Nephron progenitor cell (in vitro differentiated cells): ENCODE results near the gene CCL21.

Experiments
- DNase-seq: peaks from one replicate; pipeline ENCODE4 v3.0.0; 2021
- H3K27ac Mint-ChIP-seq: 2 replicates; pipeline ENCODE4 v1.8.0; 2021; ENCODE audit warnings: mild to moderate bottlenecking, moderate library complexity, mixed read lengths
- H3K27me3 Mint-ChIP-seq: 2 replicates; pipeline ENCODE4 v1.8.0; 2021; ENCODE audit warnings: mild to moderate bottlenecking, low read depth, mixed read lengths; ENCODE audit not compliant: poor library complexity
- H3K36me3 Mint-ChIP-seq: 2 replicates; pipeline ENCODE4 v1.8.0; 2021; ENCODE audit warnings: low read depth, mixed read lengths
- H3K4me1 Mint-ChIP-seq: 2 replicates; pipeline ENCODE4 v1.8.0; 2021; ENCODE audit warnings: mixed read lengths
- H3K4me3 Mint-ChIP-seq: 2 replicates; pipeline ENCODE4 v1.8.0; 2021; ENCODE audit warnings: mild to moderate bottlenecking, moderate library complexity, mixed read lengths
- H3K9me3 Mint-ChIP-seq: 2 replicates; pipeline ENCODE4 v1.8.0; 2021; ENCODE audit warnings: mild to moderate bottlenecking, moderate library complexity, mixed read lengths
- TF ChIP-seq, protein P1 (sequence below): fragments of 200-600 bp; sonication (generic); IDR thresholded peaks from 2 replicates; pipeline ENCODE4 v1.5.0; 2021; ENCODE audit warnings: antibody characterized with exemption

Gene CCL21

DNA sequence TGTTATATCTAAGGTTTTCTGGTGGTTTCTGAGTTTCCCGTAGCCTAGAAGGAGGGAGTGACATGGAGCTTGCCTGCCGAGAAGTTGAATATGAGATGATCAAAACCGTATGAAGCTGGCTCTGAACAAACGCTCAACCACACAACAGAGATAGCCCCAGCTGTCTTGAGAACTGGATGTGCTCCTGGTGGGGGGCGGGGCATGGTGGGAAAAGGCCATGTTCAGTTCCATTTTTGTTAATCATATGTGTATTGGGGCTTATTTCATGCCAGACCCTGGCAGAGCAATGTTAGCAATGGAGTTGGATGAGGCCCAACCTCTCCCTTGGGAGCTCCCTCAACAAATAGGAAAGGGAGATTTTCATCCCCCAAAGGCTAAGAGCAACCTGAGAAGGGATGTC, 23.7 kb downstream of the CCL21 start:
- Mint-ChIP-seq H3K27me3 (peaks cover 4% of the 10 kb centered on the region), H3K9me3 (no peaks in the 10 kb centered on the region), H3K27ac (no peak overlapping the region), H3K4me3 (no peak overlapping the region), H3K36me3 (peaks cover 28% of the 10 kb centered on the region), H3K4me1 (peaks cover 46% of the 10 kb centered on the region)
- TF ChIP-seq, protein P1, sequence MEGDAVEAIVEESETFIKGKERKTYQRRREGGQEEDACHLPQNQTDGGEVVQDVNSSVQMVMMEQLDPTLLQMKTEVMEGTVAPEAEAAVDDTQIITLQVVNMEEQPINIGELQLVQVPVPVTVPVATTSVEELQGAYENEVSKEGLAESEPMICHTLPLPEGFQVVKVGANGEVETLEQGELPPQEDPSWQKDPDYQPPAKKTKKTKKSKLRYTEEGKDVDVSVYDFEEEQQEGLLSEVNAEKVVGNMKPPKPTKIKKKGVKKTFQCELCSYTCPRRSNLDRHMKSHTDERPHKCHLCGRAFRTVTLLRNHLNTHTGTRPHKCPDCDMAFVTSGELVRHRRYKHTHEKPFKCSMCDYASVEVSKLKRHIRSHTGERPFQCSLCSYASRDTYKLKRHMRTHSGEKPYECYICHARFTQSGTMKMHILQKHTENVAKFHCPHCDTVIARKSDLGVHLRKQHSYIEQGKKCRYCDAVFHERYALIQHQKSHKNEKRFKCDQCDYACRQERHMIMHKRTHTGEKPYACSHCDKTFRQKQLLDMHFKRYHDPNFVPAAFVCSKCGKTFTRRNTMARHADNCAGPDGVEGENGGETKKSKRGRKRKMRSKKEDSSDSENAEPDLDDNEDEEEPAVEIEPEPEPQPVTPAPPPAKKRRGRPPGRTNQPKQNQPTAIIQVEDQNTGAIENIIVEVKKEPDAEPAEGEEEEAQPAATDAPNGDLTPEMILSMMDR = no peak
- no peak for DNase-seq

DNA sequence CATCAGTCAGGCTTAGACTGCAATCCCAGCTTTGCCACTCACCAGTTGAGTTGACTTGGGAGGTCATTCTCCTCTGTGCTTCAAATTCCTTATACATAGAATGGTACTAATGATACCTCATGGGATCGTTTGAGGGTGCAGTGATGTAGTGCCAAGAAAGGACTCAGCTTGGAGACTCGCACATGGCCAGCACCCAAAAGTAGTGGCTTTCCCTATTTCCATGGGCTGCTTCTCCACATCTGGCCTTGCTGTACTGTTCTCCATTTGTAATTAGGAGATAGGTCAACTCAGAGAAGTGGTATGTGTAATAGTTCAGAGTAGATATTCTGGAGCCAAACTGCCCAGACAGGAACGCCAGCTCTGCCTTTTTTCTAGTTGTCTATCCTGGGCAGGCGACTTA, 24.3 kb downstream of the CCL21 start:
- Mint-ChIP-seq H3K4me3 (no peak overlapping the region), H3K27me3 (peaks cover 4% of the 10 kb centered on the region), H3K9me3 (no peaks in the 10 kb centered on the region), H3K27ac (no peak overlapping the region), H3K4me1 (peaks cover 39% of the 10 kb centered on the region), H3K36me3 (peaks cover 35% of the 10 kb centered on the region)
- DNase-seq = no peak
- TF ChIP-seq, protein P1 = no peak

DNA sequence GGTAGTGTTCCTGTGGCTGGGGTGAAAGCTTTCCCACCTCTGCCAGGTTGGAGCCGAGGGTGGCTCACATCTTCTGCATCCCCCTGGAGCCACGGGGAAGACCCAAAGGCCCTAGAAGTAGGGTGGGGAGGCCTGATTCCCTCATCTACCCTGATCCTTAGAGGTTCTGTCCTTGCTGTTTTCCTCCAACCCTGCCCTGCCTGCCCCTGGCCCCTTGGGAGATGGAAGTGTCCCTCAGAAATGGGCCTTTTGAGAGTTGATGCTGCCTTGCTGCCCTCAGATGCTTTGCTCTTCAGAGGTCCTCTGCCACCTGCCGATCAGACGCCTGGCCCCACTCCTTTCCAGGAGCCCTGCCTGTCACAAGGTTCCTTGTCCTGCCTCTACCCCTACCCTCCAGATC, 25.1 kb downstream of the CCL21 start:
- no peak overlapping the region for H3K27ac Mint-ChIP-seq
- H3K4me1 Mint-ChIP-seq = peaks cover 34% of the 10 kb centered on the region
- no peak for DNase-seq
- TF ChIP-seq, protein P1 = no peak
- no peaks in the 10 kb centered on the region for H3K9me3 Mint-ChIP-seq
- peaks cover 35% of the 10 kb centered on the region for H3K36me3 Mint-ChIP-seq
- H3K4me3 Mint-ChIP-seq = no peak overlapping the region
- peaks cover 4% of the 10 kb centered on the region for H3K27me3 Mint-ChIP-seq

DNA sequence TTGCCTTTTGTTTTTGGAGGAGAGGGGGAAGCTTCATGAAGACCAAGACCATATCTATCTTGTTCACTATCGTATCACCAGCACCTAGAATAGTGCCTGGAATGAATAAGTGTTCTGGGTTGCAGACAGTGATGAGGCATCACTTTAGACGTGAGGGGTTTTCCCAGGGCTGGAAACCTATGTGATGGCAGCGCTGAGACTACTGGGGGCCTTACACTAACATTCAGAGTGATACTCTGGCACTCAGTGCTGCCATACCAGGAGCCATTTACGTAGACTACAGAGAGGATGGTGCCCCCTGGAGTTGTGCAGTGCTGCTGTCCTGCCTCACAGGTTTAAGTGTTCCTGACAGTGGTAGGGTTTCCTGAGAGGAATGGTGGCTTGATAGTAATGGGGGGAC, 25.8 kb downstream of the CCL21 start:
- Mint-ChIP-seq H3K4me3 (no peak overlapping the region), H3K4me1 (peaks cover 27% of the 10 kb centered on the region), H3K27ac (peak overlapping the region; percentile 58), H3K27me3 (peaks cover 4% of the 10 kb centered on the region), H3K9me3 (no peaks in the 10 kb centered on the region), H3K36me3 (peaks cover 40% of the 10 kb centered on the region)
- TF ChIP-seq, protein P1 = no peak
- no peak for DNase-seq

DNA sequence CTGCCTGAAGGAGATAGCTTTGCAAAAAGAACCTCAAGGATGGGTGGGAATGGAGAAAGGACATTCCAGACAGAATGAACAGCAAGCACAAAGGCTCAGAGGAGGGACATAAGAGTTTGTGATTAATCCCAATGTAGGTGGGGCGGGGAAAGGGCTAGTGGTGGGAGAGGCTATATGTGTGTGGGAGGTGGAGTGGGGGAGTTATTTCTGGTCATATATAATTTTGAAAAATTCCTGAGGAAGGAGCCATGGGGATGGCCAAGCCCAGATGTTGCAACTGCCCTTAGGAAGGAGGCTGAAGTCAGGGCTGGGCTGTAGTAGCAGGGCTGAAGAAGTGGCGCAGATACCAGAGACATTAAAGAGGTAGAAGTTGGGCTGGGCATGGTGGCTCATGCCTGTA, 34.1 kb downstream of the CCL21 start:
- Mint-ChIP-seq H3K4me3 (no peak overlapping the region), H3K27me3 (no peaks in the 10 kb centered on the region)

More for the DNA sequence above, 34.1 kb downstream of the CCL21 start:
- TF ChIP-seq, protein P1 = no peak
- H3K27ac Mint-ChIP-seq = no peak overlapping the region
- peaks cover 23% of the 10 kb centered on the region for H3K36me3 Mint-ChIP-seq
- no peak for DNase-seq
- no peaks in the 10 kb centered on the region for H3K9me3 Mint-ChIP-seq
- peaks cover 11% of the 10 kb centered on the region for H3K4me1 Mint-ChIP-seq
